ENCODE data around the gene RNASE8. TPM values are rescaled to one million over a fixed set of nuclear protein-coding genes. Genes with fewer than 3 reads are reported as not detected.

RNASE8 gene
- total RNA-seq, 1 experiment from 2014 or later: not detected

DNA sequence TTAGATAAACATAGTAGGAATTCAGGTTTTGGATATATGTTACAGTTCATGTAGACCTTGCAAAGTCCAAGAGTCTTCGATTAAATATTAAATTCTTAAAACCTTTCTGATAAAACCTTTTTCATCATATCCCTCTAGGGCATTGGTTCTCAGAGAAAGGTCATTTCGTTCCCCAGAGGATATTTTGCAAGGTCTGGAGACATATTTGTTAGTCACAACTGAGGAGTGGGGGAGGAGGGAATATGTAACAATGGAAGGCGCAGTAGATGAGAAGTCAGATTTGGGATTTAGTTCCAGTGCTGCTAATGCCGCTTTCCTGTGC is 48.5 kb downstream of the RNASE8 start:
- no TSS peak for BruUV-seq (replicated peaks)
- Histone ChIP-seq H3K4me3 (ENCODE audit: low read depth in 2 of 2, low read length in 2 of 2) (no peak overlapping the region), H3K9me3 (ENCODE audit: control insufficient read depth, insufficient read depth, low read depth, low read length) (no peaks in the 10 kb centered on the region), H3K36me3 (ENCODE audit: control insufficient read depth, insufficient read depth, low read length) (no peaks in the 10 kb centered on the region), H3K27ac (ENCODE audit: low read length) (no peak overlapping the region), H3K4me1 (ENCODE audit: control insufficient read depth, insufficient read depth, low read length) (peaks cover 13% of the 10 kb centered on the region), H3K27me3 (ENCODE audit: control insufficient read depth, insufficient read depth, low read length) (no peaks in the 10 kb centered on the region)
- ChIA-PET CTCF (interaction anchor here (2.7 kb wide), 1 partner anchor 91 kb away, joined by 18 read pairs; no protein-coding TSS in a partner anchor), POLR2A (no interaction called here)
- intact Hi-C loops (cut with micrococcal nuclease; ENCODE audit: unreplicated experiment) (loop anchor here (2.0 to 5.0 kb wide), 2 partner anchors 39 to 91 kb away; no protein-coding TSS in a partner anchor), in situ Hi-C loops (cut with HindIII; ENCODE audit: low pct_unique_long_range_greater_than_20kb, low sequenced_read_pairs) (no loop called here)
- no peak for DNase-seq (ENCODE audit: low read depth, low spot score)
- no peak for ATAC-seq
- no peak for TF ChIP-seq SIN3A (IDR thresholded peaks at IDR 0.05; ENCODE audit: borderline replicate concordance, insufficient read depth, low read depth, low read length)

DNA sequence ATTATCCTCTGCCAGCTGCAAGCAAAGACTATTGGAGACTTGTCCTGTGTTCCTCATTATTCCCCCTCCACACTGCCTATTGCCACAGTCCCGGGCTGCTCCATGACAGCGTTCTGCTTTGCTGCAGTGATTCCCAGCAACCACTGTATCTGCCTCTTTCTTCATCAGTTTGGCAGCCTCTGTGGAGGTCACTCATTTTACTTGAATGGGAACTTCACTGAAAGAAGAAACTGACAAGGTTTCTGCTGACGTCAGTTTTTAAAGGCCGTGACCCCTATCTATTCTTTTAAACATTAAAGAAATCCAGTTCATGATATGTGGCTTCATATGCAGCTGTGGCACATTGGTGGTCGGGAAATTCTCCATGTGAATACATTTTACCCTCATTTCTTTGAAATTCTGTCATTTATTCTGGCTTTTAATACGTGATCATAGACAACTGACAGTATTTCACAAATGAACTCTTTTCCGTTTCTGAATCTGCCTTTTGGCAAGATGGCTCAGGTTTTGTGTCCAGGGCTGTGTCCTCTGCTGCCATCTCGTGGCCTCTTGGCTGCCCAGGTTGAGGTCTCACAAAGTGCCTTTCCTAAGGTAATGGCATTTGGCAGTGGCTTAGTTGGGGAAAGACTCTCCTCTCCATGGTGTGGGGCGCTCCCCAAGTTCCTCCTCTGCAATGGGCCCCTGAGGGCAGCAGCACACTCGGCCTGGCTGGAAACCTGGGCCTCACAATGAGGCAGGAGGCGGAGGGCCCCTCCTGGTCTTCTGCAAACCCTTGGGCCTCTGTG is 49.1 kb downstream of the RNASE8 start:
- CTCF ChIA-PET: interaction anchor here (2.7 kb wide), 1 partner anchor 92 kb away, joined by 18 read pairs; no protein-coding TSS in a partner anchor
- POLR2A ChIA-PET: no interaction called here

More for the DNA sequence above, 49.1 kb downstream of the RNASE8 start:
- TF ChIP-seq, protein P1, sequence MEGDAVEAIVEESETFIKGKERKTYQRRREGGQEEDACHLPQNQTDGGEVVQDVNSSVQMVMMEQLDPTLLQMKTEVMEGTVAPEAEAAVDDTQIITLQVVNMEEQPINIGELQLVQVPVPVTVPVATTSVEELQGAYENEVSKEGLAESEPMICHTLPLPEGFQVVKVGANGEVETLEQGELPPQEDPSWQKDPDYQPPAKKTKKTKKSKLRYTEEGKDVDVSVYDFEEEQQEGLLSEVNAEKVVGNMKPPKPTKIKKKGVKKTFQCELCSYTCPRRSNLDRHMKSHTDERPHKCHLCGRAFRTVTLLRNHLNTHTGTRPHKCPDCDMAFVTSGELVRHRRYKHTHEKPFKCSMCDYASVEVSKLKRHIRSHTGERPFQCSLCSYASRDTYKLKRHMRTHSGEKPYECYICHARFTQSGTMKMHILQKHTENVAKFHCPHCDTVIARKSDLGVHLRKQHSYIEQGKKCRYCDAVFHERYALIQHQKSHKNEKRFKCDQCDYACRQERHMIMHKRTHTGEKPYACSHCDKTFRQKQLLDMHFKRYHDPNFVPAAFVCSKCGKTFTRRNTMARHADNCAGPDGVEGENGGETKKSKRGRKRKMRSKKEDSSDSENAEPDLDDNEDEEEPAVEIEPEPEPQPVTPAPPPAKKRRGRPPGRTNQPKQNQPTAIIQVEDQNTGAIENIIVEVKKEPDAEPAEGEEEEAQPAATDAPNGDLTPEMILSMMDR (IDR thresholded peaks at IDR 0.05): peak; percentile 92
- no peak for TF ChIP-seq SIN3A (IDR thresholded peaks at IDR 0.05; ENCODE audit: borderline replicate concordance, insufficient read depth, low read depth, low read length)
- TF ChIP-seq POLR2AphosphoS5 (IDR thresholded peaks at IDR 0.05; ENCODE audit: low read depth, low read length): no peak
- no peak for TF ChIP-seq TCF7L2 (IDR thresholded peaks at IDR 0.05; ENCODE audit: low read depth, low read length)
- TF ChIP-seq, protein P2, sequence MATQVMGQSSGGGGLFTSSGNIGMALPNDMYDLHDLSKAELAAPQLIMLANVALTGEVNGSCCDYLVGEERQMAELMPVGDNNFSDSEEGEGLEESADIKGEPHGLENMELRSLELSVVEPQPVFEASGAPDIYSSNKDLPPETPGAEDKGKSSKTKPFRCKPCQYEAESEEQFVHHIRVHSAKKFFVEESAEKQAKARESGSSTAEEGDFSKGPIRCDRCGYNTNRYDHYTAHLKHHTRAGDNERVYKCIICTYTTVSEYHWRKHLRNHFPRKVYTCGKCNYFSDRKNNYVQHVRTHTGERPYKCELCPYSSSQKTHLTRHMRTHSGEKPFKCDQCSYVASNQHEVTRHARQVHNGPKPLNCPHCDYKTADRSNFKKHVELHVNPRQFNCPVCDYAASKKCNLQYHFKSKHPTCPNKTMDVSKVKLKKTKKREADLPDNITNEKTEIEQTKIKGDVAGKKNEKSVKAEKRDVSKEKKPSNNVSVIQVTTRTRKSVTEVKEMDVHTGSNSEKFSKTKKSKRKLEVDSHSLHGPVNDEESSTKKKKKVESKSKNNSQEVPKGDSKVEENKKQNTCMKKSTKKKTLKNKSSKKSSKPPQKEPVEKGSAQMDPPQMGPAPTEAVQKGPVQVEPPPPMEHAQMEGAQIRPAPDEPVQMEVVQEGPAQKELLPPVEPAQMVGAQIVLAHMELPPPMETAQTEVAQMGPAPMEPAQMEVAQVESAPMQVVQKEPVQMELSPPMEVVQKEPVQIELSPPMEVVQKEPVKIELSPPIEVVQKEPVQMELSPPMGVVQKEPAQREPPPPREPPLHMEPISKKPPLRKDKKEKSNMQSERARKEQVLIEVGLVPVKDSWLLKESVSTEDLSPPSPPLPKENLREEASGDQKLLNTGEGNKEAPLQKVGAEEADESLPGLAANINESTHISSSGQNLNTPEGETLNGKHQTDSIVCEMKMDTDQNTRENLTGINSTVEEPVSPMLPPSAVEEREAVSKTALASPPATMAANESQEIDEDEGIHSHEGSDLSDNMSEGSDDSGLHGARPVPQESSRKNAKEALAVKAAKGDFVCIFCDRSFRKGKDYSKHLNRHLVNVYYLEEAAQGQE (IDR thresholded peaks at IDR 0.05; ENCODE audit: insufficient read depth in 1 of 2, low read depth in 2 of 2, low read length in 1 of 2): no peak
- no peaks in the 10 kb centered on the region for H3K9me3 ChIP-seq (ENCODE audit: control insufficient read depth, insufficient read depth, low read depth, low read length)
- H3K4me3 ChIP-seq (ENCODE audit: low read depth in 2 of 2, low read length in 2 of 2): peak overlapping the region in 1 of 2 experiments; percentile 6; a peak in 2 of 4 replicates
- H3K4me1 ChIP-seq (ENCODE audit: control insufficient read depth, insufficient read depth, low read length): peaks cover 13% of the 10 kb centered on the region
- ATAC-seq (peak; percentile 55), DNase-seq (ENCODE audit: low read depth, low spot score) (peak; percentile 61)
- no peaks in the 10 kb centered on the region for H3K36me3 ChIP-seq (ENCODE audit: control insufficient read depth, insufficient read depth, low read length)
- no peak overlapping the region for H3K27ac ChIP-seq (ENCODE audit: low read length)
- in situ Hi-C loops (cut with HindIII; ENCODE audit: low pct_unique_long_range_greater_than_20kb, low sequenced_read_pairs) (no loop called here), intact Hi-C loops (cut with micrococcal nuclease; ENCODE audit: unreplicated experiment) (loop anchor here (2.0 to 5.0 kb wide), 2 partner anchors 39 to 92 kb away; no protein-coding TSS in a partner anchor)
- no peaks in the 10 kb centered on the region for H3K27me3 ChIP-seq (ENCODE audit: control insufficient read depth, insufficient read depth, low read length)
- BruUV-seq (replicated peaks): no TSS peak

Measured in Panc1 (cell line).